HFFc6 (cell line): ENCODE measurements around the gene GDA. TPM values are rescaled to one million over a fixed set of nuclear protein-coding genes. Genes with fewer than 3 reads are reported as not detected.

Experiments used
- DNase-seq: peaks from one replicate; pipeline ENCODE4 v3.0.0-alpha.2; 2018
- H3K27ac Mint-ChIP-seq: 2 replicates; pipeline ENCODE4 v1.8.0; 2020; ENCODE audit warnings: mild to moderate bottlenecking, mixed read lengths
- H3K27me3 Mint-ChIP-seq: 2 replicates; pipeline ENCODE4 v1.8.0; 2021; ENCODE audit warnings: mild to moderate bottlenecking, moderate library complexity, mixed read lengths; ENCODE audit not compliant: insufficient read depth
- H3K36me3 Mint-ChIP-seq: 2 replicates; pipeline ENCODE4 v1.8.0; 2021; ENCODE audit warnings: low read depth, mixed read lengths
- H3K4me1 Mint-ChIP-seq: 2 replicates; pipeline ENCODE4 v1.8.0; 2020; ENCODE audit warnings: low read depth, mixed read lengths
- H3K4me3 Mint-ChIP-seq: 2 replicates; pipeline ENCODE4 v1.8.0; 2020; ENCODE audit warnings: mild to moderate bottlenecking, moderate library complexity, mixed read lengths
- H3K9me3 Mint-ChIP-seq: 2 replicates; pipeline ENCODE4 v1.8.0; 2020; ENCODE audit warnings: mild to moderate bottlenecking, mixed read lengths
- CTCF ChIP-seq: fragments of 200-600 bp; sonication (generic); IDR thresholded peaks from 2 replicates; pipeline ENCODE4 v1.5.0; 2021; ENCODE audit warnings: antibody characterized with exemption, mild to moderate bottlenecking
- total RNA-seq, 6 experiments: library from RNA; stranded (reverse); fragmentation: NEBNext Ultra II Directional; extraction: Animal tissue kit (Norgen Biotek cat#: 25700); gene quantifications; 2 replicates in 1 of 6; 3 replicates in 5 of 6; pipeline ENCODE4 v1.2.3, GENCODE V29; 2021

The GDA gene
- total RNA-seq, 6 experiments from 2014 or later, result not detected

- no peaks in the 10 kb centered on the region for H3K27me3 Mint-ChIP-seq
- TF ChIP-seq CTCF, result no peak
- no peak overlapping the region for H3K4me3 Mint-ChIP-seq
- peaks cover 21% of the 10 kb centered on the region for H3K4me1 Mint-ChIP-seq
- no peaks in the 10 kb centered on the region for H3K36me3 Mint-ChIP-seq
- no peaks in the 10 kb centered on the region for H3K9me3 Mint-ChIP-seq
- DNase-seq, result no peak
- no peak overlapping the region for H3K27ac Mint-ChIP-seq
These were observed 145.7 kb downstream of the GDA start for GRCh38 chr9:72294936-72295335.

GRCh38 chr9:72297516-72297915, 148.3 kb downstream of the GDA start:
- DNase-seq, result no peak
- Mint-ChIP-seq H3K9me3 (no peaks in the 10 kb centered on the region), H3K4me3 (no peak overlapping the region), H3K4me1 (peaks cover 14% of the 10 kb centered on the region), H3K27me3 (no peaks in the 10 kb centered on the region), H3K27ac (no peak overlapping the region), H3K36me3 (no peaks in the 10 kb centered on the region)
- TF ChIP-seq CTCF, result no peak

- no peak for DNase-seq
- Mint-ChIP-seq H3K36me3 (no peaks in the 10 kb centered on the region), H3K4me1 (peaks cover 8% of the 10 kb centered on the region), H3K27ac (no peak overlapping the region), H3K9me3 (no peaks in the 10 kb centered on the region), H3K27me3 (no peaks in the 10 kb centered on the region), H3K4me3 (no peak overlapping the region)
- no peak for TF ChIP-seq CTCF
These were observed 149.9 kb downstream of the GDA start for GRCh38 chr9:72299017-72299603.

GRCh38 chr9:72300873-72301272, 151.6 kb downstream of the GDA start:
- Mint-ChIP-seq H3K27ac (no peak overlapping the region), H3K36me3 (no peaks in the 10 kb centered on the region), H3K9me3 (no peaks in the 10 kb centered on the region), H3K4me1 (peaks cover 4% of the 10 kb centered on the region; the same call in 1 of the 2 replicates), H3K27me3 (no peaks in the 10 kb centered on the region; the same call in 1 of the 2 replicates), H3K4me3 (no peak overlapping the region)
- no peak for DNase-seq
- TF ChIP-seq CTCF, result no peak

Other genes with a start within 250 kb of the GDA start
- 10 to 100 TPM; 13.6 to 17.9 (median 15.5) TPM for gene ABHD17B, start 238.2 kb upstream of the GDA start, total RNA-seq
- gene C9orf85, start 237.8 kb upstream of the GDA start, total RNA-seq, result 10 to 100 TPM; 14.1 to 17.9 (median 15.2) TPM
- not detected for gene C9orf57, start 88.8 kb upstream of the GDA start, total RNA-seq
- gene ZFAND5, start 215.8 kb downstream of the GDA start, total RNA-seq, result 100 to 1,000 TPM; 230 to 373 (median 258) TPM